Neural progenitor cell (in vitro differentiated cells): ENCODE data around the gene GPR158. TPM values are rescaled to one million over a fixed set of nuclear protein-coding genes. Genes with fewer than 3 reads are reported as not detected.

Experiments used
- DNase-seq: peaks from one replicate; pipeline ENCODE4 v3.0.0-alpha.2; 2016; ENCODE audit warnings: low spot score
- H2AFZ ChIP-seq: fragments of 200-600 bp; sonication (generic); replicated peaks from 2 replicates; pipeline ENCODE4 v1.6.1; 2016; ENCODE audit warnings: antibody characterized with exemption
- H3F3A ChIP-seq: fragments of 200-600 bp; sonication (generic); 2 replicates; pipeline ENCODE4 v1.6.1; 2016; ENCODE audit warnings: antibody characterized with exemption, low read depth
- H3K27ac ChIP-seq: fragments of 200-600 bp; sonication (generic); 2 replicates; pipeline ENCODE4 v1.5.1; 2016; ENCODE audit warnings: mild to moderate bottlenecking
- H3K27me3 ChIP-seq: fragments of 200-600 bp; sonication (generic); 2 replicates; pipeline ENCODE4 v1.6.1; 2016; ENCODE audit warnings: mild to moderate bottlenecking, moderate library complexity
- H3K36me3 ChIP-seq: fragments of 200-600 bp; sonication (generic); 2 replicates; pipeline ENCODE4 v1.5.1; 2016
- H3K4me1 ChIP-seq: fragments of 200-600 bp; sonication (generic); 2 replicates; pipeline ENCODE4 v1.6.1; 2016; ENCODE audit warnings: mixed run types
- H3K4me2 ChIP-seq: fragments of 200-600 bp; sonication (generic); 2 replicates; pipeline ENCODE4 v1.6.1; 2016
- H3K4me3 ChIP-seq: fragments of 200-600 bp; sonication (generic); 2 replicates; pipeline ENCODE4 v1.5.1; 2016
- H3K79me2 ChIP-seq: fragments of 200-600 bp; sonication (generic); 2 replicates; pipeline ENCODE4 v1.6.1; 2016; ENCODE audit warnings: low read depth
- H3K9ac ChIP-seq: fragments of 200-600 bp; sonication (generic); 2 replicates; pipeline ENCODE4 v1.6.1; 2016
- H3K9me3 ChIP-seq: fragments of 200-600 bp; sonication (generic); 2 replicates; pipeline ENCODE4 v1.5.1; 2016; ENCODE audit warnings: low read depth
- H4K20me1 ChIP-seq: fragments of 200-600 bp; sonication (generic); 2 replicates; pipeline ENCODE4 v1.6.1; 2016; ENCODE audit warnings: low read depth
- H3K27ac Mint-ChIP-seq: 3 replicates; pipeline ENCODE4 v1.8.0; 2021; ENCODE audit warnings: mixed read lengths
- H3K27me3 Mint-ChIP-seq: 2 replicates; pipeline ENCODE4 v1.8.0; 2022; ENCODE audit warnings: low read depth, mild to moderate bottlenecking, inconsistent platforms, moderate library complexity, mixed read lengths; ENCODE audit not compliant: insufficient read depth
- H3K36me3 Mint-ChIP-seq: 3 replicates; pipeline ENCODE4 v1.8.0; 2021; ENCODE audit warnings: mixed read lengths
- H3K4me1 Mint-ChIP-seq: 3 replicates; pipeline ENCODE4 v1.8.0; 2021; ENCODE audit warnings: mixed read lengths
- H3K4me3 Mint-ChIP-seq: 3 replicates; pipeline ENCODE4 v1.8.0; 2021; ENCODE audit warnings: mild to moderate bottlenecking, moderate library complexity, mixed read lengths
- H3K9me3 Mint-ChIP-seq: 3 replicates; pipeline ENCODE4 v1.8.0; 2020; ENCODE audit warnings: mixed read lengths
- CTCF ChIP-seq: fragments of 200-600 bp; sonication (generic); IDR thresholded peaks from 2 replicates; pipeline ENCODE4 v1.5.1; 2017; ENCODE audit warnings: antibody characterized with exemption, mild to moderate bottlenecking
- EZH2 ChIP-seq: fragments of 200-600 bp; sonication (generic); IDR thresholded peaks from 2 replicates; pipeline ENCODE4 v1.6.1; 2017; ENCODE audit warnings: antibody characterized with exemption, mild to moderate bottlenecking, moderate library complexity
- EZH2phosphoT487 ChIP-seq: fragments of 200-600 bp; sonication (generic); IDR thresholded peaks from 2 replicates; pipeline ENCODE4 v1.6.1; 2017; ENCODE audit warnings: antibody characterized with exemption
- total RNA-seq: library from RNA; depleted of rRNA; stranded (reverse); fragments of >200 nt; gene quantifications from 2 replicates; pipeline ENCODE4 v1.2.3, GENCODE V29; 2015; ENCODE audit warnings: low replicate concordance

Gene GPR158
- total RNA-seq, 1 donor from 2014 or later: 0.39 TPM

DNA sequence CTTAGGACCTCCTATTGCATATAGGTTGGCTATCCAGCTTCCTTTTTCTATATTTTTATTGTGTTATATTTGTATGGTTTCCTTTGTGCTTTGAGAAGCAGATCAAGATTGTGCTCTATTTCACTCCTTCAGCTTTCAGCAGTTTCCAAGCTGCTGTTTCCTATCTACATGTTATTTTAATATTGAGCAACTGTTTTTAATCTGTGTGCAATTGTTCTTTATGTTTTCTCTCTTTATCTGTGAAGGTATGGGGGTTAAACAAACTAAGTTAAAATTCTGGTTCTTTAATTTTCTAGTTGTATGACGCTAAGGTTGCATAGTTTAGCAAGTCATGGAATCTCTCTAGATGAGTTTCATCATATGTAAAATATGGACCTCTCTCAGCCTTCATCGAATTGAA is 251.0 kb downstream of the GPR158 start:
- TF ChIP-seq EZH2 (no peak), CTCF (no peak), EZH2phosphoT487 (no peak)
- Histone ChIP-seq H3K79me2 (no peaks in the 10 kb centered on the region), H3K9me3 (no peaks in the 10 kb centered on the region), H3K27ac (no peak overlapping the region), H3K36me3 (no peaks in the 10 kb centered on the region), H3K4me2 (no peak overlapping the region), H3K4me1 (no peaks in the 10 kb centered on the region), H2AFZ (no peak overlapping the region), H3F3A (no peaks in the 10 kb centered on the region), H4K20me1 (no peaks in the 10 kb centered on the region), H3K4me3 (no peak overlapping the region), H3K9ac (no peak overlapping the region), H3K27me3 (no peaks in the 10 kb centered on the region)
- no peak overlapping the region for H3K27ac Mint-ChIP-seq
- peaks cover 6% of the 10 kb centered on the region for H3K9me3 Mint-ChIP-seq
- H3K36me3 Mint-ChIP-seq: no peaks in the 10 kb centered on the region
- DNase-seq: no peak
- H3K4me3 Mint-ChIP-seq: no peak overlapping the region
- no peaks in the 10 kb centered on the region for H3K27me3 Mint-ChIP-seq
- H3K4me1 Mint-ChIP-seq: no peaks in the 10 kb centered on the region

- no peaks in the 10 kb centered on the region for H3K36me3 Mint-ChIP-seq
- no peaks in the 10 kb centered on the region for H3F3A ChIP-seq
- no peaks in the 10 kb centered on the region for H3K79me2 ChIP-seq
- no peaks in the 10 kb centered on the region for H3K9me3 ChIP-seq
- no peak overlapping the region for H2AFZ ChIP-seq
- no peak for TF ChIP-seq EZH2
- no peak for TF ChIP-seq CTCF
- no peak for TF ChIP-seq EZH2phosphoT487
- H3K4me2 ChIP-seq: no peak overlapping the region
- no peaks in the 10 kb centered on the region for H3K27me3 Mint-ChIP-seq
- H4K20me1 ChIP-seq: no peaks in the 10 kb centered on the region
- no peaks in the 10 kb centered on the region for H3K4me1 ChIP-seq
- no peak overlapping the region for H3K4me3 ChIP-seq
- H3K4me1 Mint-ChIP-seq: no peaks in the 10 kb centered on the region
- H3K27ac ChIP-seq: no peak overlapping the region
- no peaks in the 10 kb centered on the region for H3K27me3 ChIP-seq
- no peaks in the 10 kb centered on the region for H3K36me3 ChIP-seq
- no peaks in the 10 kb centered on the region for H3K9me3 Mint-ChIP-seq
- H3K9ac ChIP-seq: no peak overlapping the region
- H3K4me3 Mint-ChIP-seq: no peak overlapping the region
- H3K27ac Mint-ChIP-seq: no peak overlapping the region
- DNase-seq: no peak
Observed at GRCh38 chr10:25436431-25436830, 261.6 kb downstream of the GPR158 start.

- no peak overlapping the region for H3K27ac ChIP-seq
- H3K4me2 ChIP-seq: no peak overlapping the region
- Mint-ChIP-seq H3K36me3 (no peaks in the 10 kb centered on the region), H3K4me1 (no peaks in the 10 kb centered on the region), H3K4me3 (no peak overlapping the region), H3K9me3 (no peaks in the 10 kb centered on the region), H3K27me3 (no peaks in the 10 kb centered on the region), H3K27ac (no peak overlapping the region)
- DNase-seq: no peak
- H4K20me1 ChIP-seq: no peaks in the 10 kb centered on the region
- TF ChIP-seq EZH2: no peak
- TF ChIP-seq EZH2phosphoT487: no peak
- no peak for TF ChIP-seq CTCF
- H3F3A ChIP-seq: no peaks in the 10 kb centered on the region
- H3K9ac ChIP-seq: no peak overlapping the region
- H2AFZ ChIP-seq: no peak overlapping the region
- H3K79me2 ChIP-seq: no peaks in the 10 kb centered on the region
- H3K9me3 ChIP-seq: no peaks in the 10 kb centered on the region
- H3K36me3 ChIP-seq: no peaks in the 10 kb centered on the region
- no peak overlapping the region for H3K4me3 ChIP-seq
- H3K27me3 ChIP-seq: no peaks in the 10 kb centered on the region
- H3K4me1 ChIP-seq: no peaks in the 10 kb centered on the region
Observed at GRCh38 chr10:25441270-25441669, 266.5 kb downstream of the GPR158 start.

DNA sequence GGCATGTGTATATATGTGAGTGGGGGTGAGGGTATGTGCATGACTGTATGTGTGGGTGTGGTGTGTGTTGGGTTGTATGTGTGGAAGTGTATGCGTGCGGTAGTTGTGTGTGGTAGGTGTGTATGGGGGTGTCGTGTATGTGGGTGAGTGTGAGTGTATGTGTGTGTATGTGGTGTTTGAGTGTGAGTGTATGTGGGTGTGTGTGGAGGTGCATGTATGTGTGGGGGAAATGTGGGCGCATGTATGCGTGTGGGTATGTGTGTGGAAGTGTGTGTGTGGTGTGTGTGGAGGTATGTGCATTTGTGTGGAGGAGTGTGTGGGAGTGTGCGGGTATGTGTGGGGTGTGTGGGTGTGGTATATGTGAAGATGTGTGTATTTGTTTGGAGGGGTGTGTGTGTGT is 269.5 kb downstream of the GPR158 start:
- no peaks in the 10 kb centered on the region for H3K36me3 ChIP-seq
- no peak overlapping the region for H3K4me3 ChIP-seq
- H3K4me3 Mint-ChIP-seq: no peak overlapping the region
- H2AFZ ChIP-seq: no peak overlapping the region
- no peak overlapping the region for H3K27ac Mint-ChIP-seq
- no peak overlapping the region for H3K4me2 ChIP-seq
- no peaks in the 10 kb centered on the region for H3F3A ChIP-seq
- no peaks in the 10 kb centered on the region for H3K79me2 ChIP-seq
- H3K4me1 ChIP-seq: no peaks in the 10 kb centered on the region
- H3K27me3 ChIP-seq: no peaks in the 10 kb centered on the region
- H4K20me1 ChIP-seq: no peaks in the 10 kb centered on the region
- no peak for DNase-seq
- no peaks in the 10 kb centered on the region for H3K9me3 Mint-ChIP-seq
- no peak overlapping the region for H3K9ac ChIP-seq
- H3K36me3 Mint-ChIP-seq: no peaks in the 10 kb centered on the region
- no peaks in the 10 kb centered on the region for H3K4me1 Mint-ChIP-seq
- H3K27ac ChIP-seq: no peak overlapping the region
- H3K27me3 Mint-ChIP-seq: no peaks in the 10 kb centered on the region
- no peak for TF ChIP-seq CTCF
- no peak for TF ChIP-seq EZH2
- TF ChIP-seq EZH2phosphoT487: no peak
- H3K9me3 ChIP-seq: no peaks in the 10 kb centered on the region
